ENCODE data around the gene PCDHA10. TPM values are rescaled to one million over a fixed set of nuclear protein-coding genes. Genes with fewer than 3 reads are reported as not detected.

The PCDHA10 gene
- total and polyA plus RNA-seq, 2 of the 13 experiments (the other 11 are each of a cell fraction or from before 2014, with no cell fraction given) = 0.01 to 0.02 TPM

GRCh38 chr5:140883373-140883772 is 27.7 kb downstream of the PCDHA10 start:
- in situ Hi-C loops (cut with HindIII; ENCODE audit: extremely low pct_ligation_motif_present, low pct_unique_long_range_greater_than_20kb) (no loop called here), intact Hi-C loops (cut with micrococcal nuclease; ENCODE audit: unreplicated experiment) (no loop called here)
- H3K4me3 ChIP-seq (replicated peaks in 1 of 3; ENCODE audit: insufficient read depth in 1 of 3, low read depth in 2 of 3, low read length in 3 of 3) = no peak overlapping the region
- no peaks in the 10 kb centered on the region for H3K9me3 ChIP-seq (ENCODE audit: low read length)
- H3K27ac ChIP-seq (ENCODE audit: extremely low read length, insufficient read depth, low read length) = no peak overlapping the region
- H4K20me1 ChIP-seq (ENCODE audit: insufficient read depth, low read length) = no peaks in the 10 kb centered on the region
- H3K79me2 ChIP-seq (ENCODE audit: insufficient read depth, low read length) = no peaks in the 10 kb centered on the region
- no peak overlapping the region for H3K9ac ChIP-seq (ENCODE audit: insufficient read depth, low read depth, low read length)
- FAIRE-seq = no peak
- no TSS peak for BruUV-seq (replicated peaks)
- no peaks in the 10 kb centered on the region for H3K4me1 ChIP-seq (ENCODE audit: insufficient read depth, low read length)
- no peak overlapping the region for H2AFZ ChIP-seq (ENCODE audit: low read length)
- no peaks in the 10 kb centered on the region for H3K27me3 ChIP-seq (ENCODE audit: control insufficient read depth in 1 of 2, insufficient read depth in 2 of 2, low read length in 2 of 2)
- TF ChIP-seq ZNF775 (CRISPR knock-in tag; IDR thresholded peaks at IDR 0.05; ENCODE audit: borderline replicate concordance) (no peak), ZBTB21 (CRISPR knock-in tag; IDR thresholded peaks at IDR 0.05) (no peak), RXRB (CRISPR knock-in tag; IDR thresholded peaks at IDR 0.05; ENCODE audit: borderline replicate concordance) (no peak), HNRNPH1 (optimal IDR thresholded peaks at IDR 0.05; ENCODE audit: low read depth, low read length) (no peak), ZNF792 (CRISPR knock-in tag; IDR thresholded peaks at IDR 0.05) (no peak), HOXA5 (CRISPR knock-in tag; IDR thresholded peaks at IDR 0.05) (no peak), ZNF772 (CRISPR knock-in tag; IDR thresholded peaks at IDR 0.05) (no peak), ZIK1 (CRISPR knock-in tag; IDR thresholded peaks at IDR 0.05; ENCODE audit: borderline replicate concordance, low read depth) (no peak), ZNF761 (CRISPR knock-in tag; conservative IDR thresholded peaks at IDR 0.05) (no peak), MAFK (conservative IDR thresholded peaks at IDR 0.05 in 1 of 2, IDR thresholded peaks at IDR 0.05 in 1 of 2; ENCODE audit: low read length in 2 of 2) (no peak), ZNF530 (CRISPR knock-in tag; IDR thresholded peaks at IDR 0.05; ENCODE audit: low read depth) (no peak), ZNF484 (CRISPR knock-in tag; IDR thresholded peaks at IDR 0.05; ENCODE audit: borderline replicate concordance, low read depth) (no peak), ZNF251 (CRISPR knock-in tag; IDR thresholded peaks at IDR 0.05) (no peak), POLR2AphosphoS5 (IDR thresholded peaks at IDR 0.05; ENCODE audit: low read depth, low read length) (no peak), TGIF2 (CRISPR knock-in tag; IDR thresholded peaks at IDR 0.05) (no peak), TFDP1 (CRISPR knock-in tag; IDR thresholded peaks at IDR 0.05; ENCODE audit: borderline replicate concordance) (no peak), ZNF572 (CRISPR knock-in tag; IDR thresholded peaks at IDR 0.05) (no peak), ZNF598 (CRISPR knock-in tag; IDR thresholded peaks at IDR 0.05; ENCODE audit: borderline replicate concordance) (no peak)
- TF ChIP-seq, protein P1, sequence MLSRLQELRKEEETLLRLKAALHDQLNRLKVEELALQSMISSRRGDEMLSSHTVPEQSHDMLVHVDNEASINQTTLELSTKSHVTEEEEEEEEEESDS (CRISPR knock-in tag; IDR thresholded peaks at IDR 0.05; ENCODE audit: borderline replicate concordance) = no peak
- POLR2A ChIA-PET = no interaction called here
- no peak overlapping the region for H3K4me2 ChIP-seq (ENCODE audit: low read depth, low read length)
- no peak for DNase-seq (ENCODE audit: low spot score)
- WGBS (ENCODE audit: low lambda C conversion rate) = 91% methylated on average over 41 of the region's 41 CpGs
- CTCF ChIA-PET (ENCODE audit: low intra/inter-chr PET ratio, low total read pairs) = interaction anchor here (1.5 kb wide), 1 partner anchor 158 kb away, joined by 6 read pairs; no protein-coding TSS in a partner anchor
- H3K36me3 ChIP-seq (replicated peaks in 1 of 2; ENCODE audit: control insufficient read depth in 1 of 2, insufficient read depth in 2 of 2, low read length in 2 of 2) = no peaks in the 10 kb centered on the region
- no peak for ATAC-seq
